ES-I3 (cell line): ENCODE data around the gene TBC1D21.

Experiments
- H3K36me3 ChIP-seq: 2 replicates; pipeline ENCODE4 v1.6.1; 2013; ENCODE audit warnings: mild to moderate bottlenecking, low read length, control low read depth, moderate library complexity; ENCODE audit not compliant: insufficient read depth
- H3K4me1 ChIP-seq: 2 replicates; pipeline ENCODE4 v1.6.1; 2013; ENCODE audit warnings: mild to moderate bottlenecking, control low read depth, low read length; ENCODE audit not compliant: insufficient read depth
- H3K9ac ChIP-seq: 2 replicates; pipeline ENCODE4 v1.6.1; 2013; ENCODE audit warnings: low read depth, mild to moderate bottlenecking, low read length, moderate library complexity
- H3K9me3 ChIP-seq: 2 replicates; pipeline ENCODE4 v1.6.1; 2013; ENCODE audit warnings: mild to moderate bottlenecking, low read length, moderate library complexity; ENCODE audit not compliant: control insufficient read depth, insufficient read depth

TBC1D21 gene

DNA sequence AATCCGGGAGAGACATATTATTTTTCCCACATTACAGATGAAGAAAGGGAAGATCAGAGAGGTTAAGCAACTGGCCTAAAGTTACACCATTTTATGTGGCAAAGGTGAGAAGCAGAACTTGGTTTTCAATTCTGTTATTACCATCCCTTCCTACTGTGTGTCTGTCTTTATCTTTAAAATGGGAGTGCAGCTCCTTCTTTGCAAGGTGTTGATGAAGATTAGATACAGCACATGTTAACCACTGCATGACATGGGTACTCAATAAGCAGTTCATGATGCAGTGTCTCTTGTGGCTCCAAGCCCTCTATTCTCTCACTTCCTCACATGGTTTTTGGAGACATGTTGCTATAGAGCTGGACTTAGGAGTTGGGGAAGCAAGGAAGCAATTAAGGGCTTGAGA lies 23.1 kb upstream of the TBC1D21 start:
- H3K36me3 ChIP-seq, result no peaks in the 10 kb centered on the region
- H3K9ac ChIP-seq, result no peak overlapping the region
- H3K4me1 ChIP-seq, result no peaks in the 10 kb centered on the region
- no peaks in the 10 kb centered on the region for H3K9me3 ChIP-seq

DNA sequence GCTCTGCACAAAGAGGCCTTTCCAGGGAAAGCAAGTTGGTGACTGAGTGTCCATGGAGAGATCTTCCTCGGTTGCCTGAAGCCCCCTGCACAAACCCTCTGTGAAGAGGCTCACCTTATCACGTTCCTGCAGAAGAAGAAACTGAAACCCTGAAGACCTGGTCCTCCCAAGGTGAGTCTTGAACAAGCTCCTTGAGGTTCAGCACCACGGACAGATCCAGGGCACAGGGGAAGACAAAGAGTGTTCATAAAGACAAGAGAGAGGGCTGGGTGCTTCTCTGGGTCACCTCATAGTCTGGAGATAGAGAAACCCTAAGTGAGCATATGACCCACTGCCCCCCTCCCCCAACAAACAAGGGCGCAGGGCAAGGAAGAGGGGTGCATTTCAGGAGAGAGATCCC lies 21.7 kb upstream of the TBC1D21 start:
- Histone ChIP-seq H3K9ac (no peak overlapping the region), H3K9me3 (no peaks in the 10 kb centered on the region), H3K4me1 (peaks cover 3% of the 10 kb centered on the region; the same call in 1 of the 2 replicates), H3K36me3 (no peaks in the 10 kb centered on the region)

DNA sequence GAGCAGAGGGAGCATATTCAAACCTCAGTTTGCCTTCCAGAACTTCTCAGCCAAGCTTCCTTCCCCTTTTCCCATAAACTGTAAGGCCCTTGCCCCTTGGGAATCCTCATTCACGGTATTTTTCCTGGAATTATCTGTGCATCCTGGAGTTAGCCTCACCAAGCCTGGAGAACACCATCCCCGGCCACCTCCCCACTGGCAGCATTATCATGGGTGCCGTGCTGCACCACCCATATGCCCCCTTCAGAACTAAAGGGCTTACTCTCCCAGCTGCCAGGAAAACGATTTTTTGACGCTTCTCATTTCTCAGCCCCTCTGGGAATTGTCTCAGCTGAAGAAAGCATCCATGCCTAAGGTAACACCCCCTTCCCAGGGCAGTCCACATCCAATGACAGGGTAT lies 20.9 kb upstream of the TBC1D21 start:
- H3K36me3 ChIP-seq, result no peaks in the 10 kb centered on the region
- peaks cover 4% of the 10 kb centered on the region; the same call in 1 of the 2 replicates for H3K4me1 ChIP-seq
- H3K9me3 ChIP-seq, result no peaks in the 10 kb centered on the region
- no peak overlapping the region for H3K9ac ChIP-seq

DNA sequence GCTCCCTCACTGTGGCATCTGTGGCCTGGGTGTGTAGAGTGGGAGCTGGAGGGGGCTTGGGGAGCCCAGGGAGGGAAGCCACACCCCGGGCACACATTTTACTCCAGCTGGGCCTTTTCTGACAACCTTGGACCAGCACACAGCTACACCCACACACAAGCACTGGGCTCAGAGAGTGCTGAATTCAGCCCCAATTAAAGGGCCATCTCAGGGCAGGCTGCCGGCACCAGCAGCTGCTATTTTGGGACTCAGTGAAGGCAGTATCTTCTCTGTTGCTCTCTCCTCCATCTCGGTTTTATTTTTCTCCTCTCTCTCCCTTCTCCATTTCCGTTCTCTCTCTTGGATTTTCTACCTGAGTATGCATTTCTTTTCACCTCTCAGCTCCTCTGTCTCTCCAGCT lies 19.1 kb upstream of the TBC1D21 start:
- Histone ChIP-seq H3K9ac (no peak overlapping the region), H3K4me1 (peaks cover 4% of the 10 kb centered on the region; the same call in 1 of the 2 replicates), H3K9me3 (no peaks in the 10 kb centered on the region), H3K36me3 (no peaks in the 10 kb centered on the region)

DNA sequence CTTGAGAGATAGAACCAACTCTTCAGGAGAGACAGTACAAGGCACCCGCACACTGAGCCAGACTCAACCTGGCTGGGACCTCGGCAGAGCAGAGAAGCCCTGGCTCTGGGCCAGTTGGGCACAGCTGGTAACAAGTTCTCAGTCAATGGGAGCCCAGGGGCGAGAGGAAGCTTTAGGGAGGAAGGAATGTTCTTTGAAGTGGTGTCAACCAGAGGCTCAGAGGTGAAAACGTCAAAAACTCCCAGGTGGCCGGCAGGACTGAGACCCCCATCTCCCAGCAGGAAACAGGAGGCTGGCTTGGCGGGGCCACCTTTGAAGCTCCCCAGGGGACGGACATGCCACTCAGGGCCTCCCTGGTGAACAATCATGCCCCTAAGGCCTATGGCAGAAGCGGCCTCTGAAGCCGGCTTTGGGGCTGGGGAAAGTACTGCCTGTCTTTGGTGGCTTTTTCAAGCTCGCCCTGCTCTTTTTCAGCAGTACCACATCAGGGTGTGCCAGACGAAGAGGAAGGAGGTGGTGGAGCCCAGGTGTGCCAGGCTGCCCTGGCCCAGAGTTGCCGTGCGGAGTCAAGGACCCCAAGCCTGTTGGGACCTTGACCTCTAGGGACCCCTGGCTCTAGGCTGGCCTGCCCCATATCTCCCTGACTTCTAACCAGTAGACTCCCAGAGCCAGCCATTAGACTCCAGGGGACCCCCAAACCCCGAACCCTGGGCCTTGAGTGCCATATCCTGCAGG lies 16.7 kb upstream of the TBC1D21 start:
- no peaks in the 10 kb centered on the region for H3K36me3 ChIP-seq
- H3K9ac ChIP-seq, result no peak overlapping the region
- no peaks in the 10 kb centered on the region for H3K9me3 ChIP-seq
- peaks cover 4% of the 10 kb centered on the region; the same call in 1 of the 2 replicates for H3K4me1 ChIP-seq

DNA sequence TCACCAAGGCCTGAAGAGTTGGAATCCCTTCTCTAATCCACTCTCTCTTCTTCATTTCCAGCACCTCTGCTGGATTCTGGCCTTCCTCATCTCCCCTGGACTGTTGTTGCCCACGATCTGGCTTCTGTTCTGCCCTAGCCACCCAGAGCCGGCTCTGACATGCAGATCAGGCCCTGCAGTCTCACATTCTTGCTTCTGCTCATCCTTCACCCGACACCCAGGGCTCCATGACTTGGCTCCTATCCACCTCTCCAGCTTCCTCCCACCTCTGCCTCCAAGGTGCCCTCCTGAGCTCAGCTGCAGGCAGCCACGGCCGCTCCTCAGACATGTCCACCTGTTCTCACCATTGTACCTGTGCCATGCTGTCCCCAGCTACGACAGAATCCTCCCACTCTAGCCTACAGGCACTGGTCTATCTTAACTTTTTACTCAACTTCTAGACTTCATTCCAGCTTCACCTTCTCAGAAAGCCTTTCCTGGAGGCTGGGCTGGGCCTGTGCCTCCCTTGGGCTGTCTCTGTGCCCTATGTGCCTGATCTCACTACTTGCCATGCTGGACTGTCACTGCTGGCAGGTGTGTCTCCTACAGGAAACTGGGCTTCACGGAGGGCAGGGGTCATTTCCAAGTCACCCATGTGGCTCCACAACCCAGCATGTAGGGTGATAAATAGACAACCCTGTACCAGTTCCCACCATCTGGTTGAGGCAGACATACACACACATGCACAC lies 16.0 kb upstream of the TBC1D21 start:
- H3K9ac ChIP-seq, result no peak overlapping the region
- H3K4me1 ChIP-seq, result peaks cover 9% of the 10 kb centered on the region
- no peaks in the 10 kb centered on the region for H3K9me3 ChIP-seq
- H3K36me3 ChIP-seq, result no peaks in the 10 kb centered on the region

DNA sequence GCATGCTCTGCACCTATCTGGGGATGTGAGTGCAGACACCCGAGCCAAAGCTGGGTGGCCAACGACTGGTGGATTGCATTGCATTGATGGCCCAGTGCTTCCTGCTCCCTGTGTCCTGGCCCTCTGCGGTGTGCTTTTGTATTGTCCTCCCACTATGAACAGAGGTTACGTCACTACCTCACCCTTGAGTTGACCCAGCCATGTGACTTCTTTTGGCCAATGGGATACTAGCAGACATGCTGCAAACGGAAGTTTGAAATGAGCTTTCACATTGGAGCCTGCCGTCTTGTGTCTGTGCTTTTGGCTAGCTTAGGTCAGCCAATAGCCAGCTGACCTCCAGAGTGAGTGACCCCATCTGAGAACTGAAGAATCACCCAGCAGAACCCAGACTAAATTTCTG lies 15.3 kb upstream of the TBC1D21 start:
- no peaks in the 10 kb centered on the region for H3K36me3 ChIP-seq
- H3K4me1 ChIP-seq, result peaks cover 11% of the 10 kb centered on the region
- no peak overlapping the region for H3K9ac ChIP-seq
- no peaks in the 10 kb centered on the region for H3K9me3 ChIP-seq

DNA sequence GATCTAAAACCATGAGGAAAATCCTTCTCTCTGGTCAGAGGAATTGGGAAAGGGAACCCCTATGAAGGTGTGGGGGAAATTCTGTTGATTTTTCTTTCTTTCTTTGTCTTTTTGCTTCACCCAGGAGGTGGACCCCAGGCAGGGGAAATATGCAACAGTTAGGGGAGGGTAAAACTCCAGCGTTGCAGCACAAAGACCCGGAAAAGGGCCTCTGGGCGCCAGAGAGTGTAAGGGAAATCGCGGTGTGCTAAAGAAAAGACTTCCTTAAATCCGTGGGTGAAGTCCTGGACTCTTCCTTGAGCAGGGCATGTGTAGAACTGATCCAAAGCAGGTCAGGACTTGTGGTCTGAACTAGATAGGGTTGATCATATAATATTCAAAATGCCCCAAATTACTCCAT lies 11.1 kb upstream of the TBC1D21 start:
- no peaks in the 10 kb centered on the region for H3K9me3 ChIP-seq
- H3K36me3 ChIP-seq, result no peaks in the 10 kb centered on the region
- peaks cover 6% of the 10 kb centered on the region; the same call in 1 of the 2 replicates for H3K4me1 ChIP-seq
- no peak overlapping the region for H3K9ac ChIP-seq

DNA sequence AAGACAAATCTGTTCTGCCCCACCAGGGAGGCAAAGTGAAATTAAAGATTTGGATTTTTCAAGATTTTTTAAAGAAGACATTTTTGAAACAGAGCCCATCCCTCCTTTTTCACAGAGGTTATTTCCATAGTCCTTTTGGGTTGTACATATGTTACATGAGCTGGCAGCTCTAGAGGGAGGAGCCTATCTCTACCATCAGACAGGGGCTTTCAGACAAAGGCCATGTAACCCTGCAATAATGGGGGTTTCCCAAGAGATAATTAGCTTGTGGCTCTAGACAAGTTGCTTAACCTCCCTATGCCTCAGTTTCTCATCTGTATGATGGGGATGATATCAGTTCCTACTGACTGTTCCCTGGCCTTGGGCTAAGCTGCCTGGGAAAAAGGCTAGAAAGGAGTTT lies 8.0 kb upstream of the TBC1D21 start:
- Histone ChIP-seq H3K36me3 (no peaks in the 10 kb centered on the region), H3K9me3 (no peaks in the 10 kb centered on the region), H3K4me1 (peaks cover 6% of the 10 kb centered on the region; the same call in 1 of the 2 replicates), H3K9ac (no peak overlapping the region)

DNA sequence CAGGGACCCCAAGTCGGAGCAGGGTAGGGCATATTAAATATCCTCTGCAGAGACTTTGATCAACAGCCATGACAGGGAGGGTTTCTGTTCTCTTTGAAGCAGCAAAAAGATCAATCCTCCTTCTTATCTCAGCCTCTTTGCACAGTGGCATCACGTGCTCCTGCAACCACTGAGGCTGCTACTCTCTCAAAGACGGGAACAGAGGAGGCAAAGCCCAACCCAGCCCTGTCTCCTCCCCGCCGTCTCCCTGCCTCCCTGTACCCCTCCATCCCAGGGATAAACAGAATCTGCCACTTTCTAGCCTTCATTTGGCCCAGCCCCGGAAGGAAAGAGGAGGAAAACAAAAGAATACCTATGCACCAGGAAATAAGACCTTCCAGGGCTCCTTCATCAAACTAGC lies 7.5 kb upstream of the TBC1D21 start:
- Histone ChIP-seq H3K4me1 (peaks cover 6% of the 10 kb centered on the region; the same call in 1 of the 2 replicates), H3K9ac (no peak overlapping the region)

DNA sequence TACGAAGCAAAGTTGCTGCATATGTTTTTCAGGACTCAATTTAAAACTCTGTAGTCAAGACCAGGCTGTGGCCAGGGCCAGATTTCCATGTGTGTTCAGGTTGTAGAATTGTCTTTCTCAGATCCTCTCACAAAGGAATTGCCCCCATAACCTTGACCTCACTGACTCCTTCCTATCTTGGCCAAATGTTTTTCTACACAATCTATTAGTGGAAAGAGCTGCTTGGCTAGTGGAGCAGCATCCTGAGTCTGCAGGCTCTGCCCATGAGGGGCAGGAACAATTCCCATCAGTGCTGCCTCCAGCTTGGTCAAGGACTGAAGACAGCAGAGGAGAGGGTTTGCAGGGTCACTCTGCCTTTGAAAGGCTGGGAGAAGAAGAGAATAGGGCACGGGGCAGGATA lies 6.9 kb upstream of the TBC1D21 start:
- no peaks in the 10 kb centered on the region for H3K36me3 ChIP-seq
- H3K4me1 ChIP-seq, result peaks cover 6% of the 10 kb centered on the region; the same call in 1 of the 2 replicates
- no peaks in the 10 kb centered on the region for H3K9me3 ChIP-seq
- H3K9ac ChIP-seq, result no peak overlapping the region

More for the DNA sequence above, 7.5 kb upstream of the TBC1D21 start:
- no peaks in the 10 kb centered on the region for H3K9me3 ChIP-seq
- no peaks in the 10 kb centered on the region for H3K36me3 ChIP-seq

DNA sequence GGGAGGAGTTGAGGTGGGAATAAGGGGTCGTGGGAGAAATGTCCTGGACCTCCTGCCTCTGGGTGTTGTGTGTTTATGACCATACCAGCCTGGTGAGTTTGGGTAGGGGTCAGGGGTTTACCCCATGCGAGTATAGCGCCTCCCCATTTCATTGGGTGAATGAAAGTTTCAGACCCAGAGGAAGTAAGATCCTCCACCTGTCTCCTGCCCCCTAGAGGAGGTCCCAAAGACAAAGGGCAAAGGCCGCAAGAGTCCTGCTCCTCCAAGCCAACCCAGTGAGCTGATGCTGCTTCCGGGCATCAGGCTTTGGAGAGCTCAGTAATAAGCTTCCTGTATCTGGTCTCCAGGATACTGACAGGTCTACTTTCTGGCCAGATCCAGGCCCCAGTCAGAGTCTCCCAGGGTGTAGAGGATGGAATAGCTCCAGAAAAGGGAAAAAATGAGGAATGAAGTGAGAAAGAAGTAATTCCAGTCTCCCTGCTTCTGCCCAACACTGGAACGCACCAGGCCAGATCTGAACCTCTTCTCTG lies 6.4 kb upstream of the TBC1D21 start:
- Histone ChIP-seq H3K36me3 (no peaks in the 10 kb centered on the region), H3K9ac (no peak overlapping the region), H3K9me3 (no peaks in the 10 kb centered on the region), H3K4me1 (peaks cover 6% of the 10 kb centered on the region; the same call in 1 of the 2 replicates)

DNA sequence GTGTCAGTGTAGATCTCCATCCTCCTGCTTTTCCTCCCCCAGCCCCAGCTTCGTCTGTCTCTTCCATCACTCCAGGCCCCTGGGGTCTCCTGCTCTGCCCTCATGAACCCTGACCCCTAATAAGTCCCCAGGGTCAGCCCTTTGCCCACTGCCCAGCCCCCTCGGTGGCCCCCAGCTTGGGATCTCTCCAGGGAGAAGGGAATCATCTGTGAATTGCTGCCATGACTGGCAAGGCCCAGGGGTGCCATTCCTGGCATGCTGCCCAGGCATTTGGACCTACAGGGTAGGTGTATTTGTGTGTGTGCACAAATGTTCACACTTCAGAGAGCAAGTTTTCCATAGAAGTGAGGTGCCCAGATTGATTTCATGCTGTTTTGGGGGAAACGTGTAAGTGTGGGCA lies 5.9 kb upstream of the TBC1D21 start:
- H3K36me3 ChIP-seq, result no peaks in the 10 kb centered on the region
- H3K9ac ChIP-seq, result no peak overlapping the region
- H3K9me3 ChIP-seq, result no peaks in the 10 kb centered on the region
- peaks cover under 1% of the 10 kb centered on the region; the same call in 1 of the 2 replicates for H3K4me1 ChIP-seq

DNA sequence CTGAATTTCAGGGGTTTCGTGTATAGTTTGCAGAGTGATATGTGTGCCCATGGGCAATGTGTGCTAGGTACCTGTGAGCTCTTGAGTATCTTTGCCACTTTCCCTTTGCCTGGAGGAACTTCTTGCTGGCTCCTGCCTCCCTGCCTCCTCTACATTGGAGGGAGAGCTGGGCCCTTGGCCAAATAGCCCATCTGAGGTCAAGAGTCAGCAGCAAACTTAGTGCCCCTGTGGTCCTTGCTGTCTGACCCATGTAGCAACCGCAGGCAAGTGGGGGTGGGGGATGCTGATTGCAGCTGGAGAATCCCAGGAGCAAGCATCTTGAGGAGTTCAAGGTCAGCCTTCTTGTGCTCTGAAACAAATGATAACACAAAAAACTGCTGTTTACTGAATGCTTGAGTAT lies 5.4 kb upstream of the TBC1D21 start:
- H3K36me3 ChIP-seq, result no peaks in the 10 kb centered on the region
- H3K4me1 ChIP-seq, result no peaks in the 10 kb centered on the region

More for the DNA sequence above, 5.4 kb upstream of the TBC1D21 start:
- H3K9ac ChIP-seq, result no peak overlapping the region
- H3K9me3 ChIP-seq, result no peaks in the 10 kb centered on the region
